NAMALWA (cell line): Measurements from ENCODE around the gene STX3.
"Not testable (repeated sequence)": the region's sequence is repeated elsewhere in the genome, so short reads cannot be mapped to it uniquely, and the experiment has no call there.

ENCODE experiments used
- DNase-seq: peaks from one replicate; pipeline ENCODE4 v3.0.0-alpha.2; 2015; ENCODE audit warnings: low spot score

The STX3 gene

DNA sequence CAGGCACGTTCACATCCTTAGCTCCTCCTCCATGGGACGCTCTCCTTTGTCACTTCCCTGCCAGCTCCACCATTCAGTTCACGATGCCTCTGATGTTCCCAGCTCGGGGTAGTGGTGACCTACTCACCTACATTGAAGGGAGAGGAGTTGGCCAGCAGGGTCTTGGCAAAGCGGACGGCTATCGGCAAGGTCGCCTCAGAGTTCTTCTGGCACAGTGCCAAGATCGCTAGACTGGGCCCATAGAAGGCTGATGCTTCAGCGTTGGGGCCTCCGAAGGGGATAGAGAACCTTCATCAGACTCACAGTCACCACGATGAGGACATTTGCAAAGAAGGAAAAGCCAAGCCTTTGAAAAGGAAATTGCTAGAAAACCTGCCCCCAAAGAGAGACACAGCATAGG, 87.1 kb downstream of the STX3 start:
- DNase-seq = no peak

DNA sequence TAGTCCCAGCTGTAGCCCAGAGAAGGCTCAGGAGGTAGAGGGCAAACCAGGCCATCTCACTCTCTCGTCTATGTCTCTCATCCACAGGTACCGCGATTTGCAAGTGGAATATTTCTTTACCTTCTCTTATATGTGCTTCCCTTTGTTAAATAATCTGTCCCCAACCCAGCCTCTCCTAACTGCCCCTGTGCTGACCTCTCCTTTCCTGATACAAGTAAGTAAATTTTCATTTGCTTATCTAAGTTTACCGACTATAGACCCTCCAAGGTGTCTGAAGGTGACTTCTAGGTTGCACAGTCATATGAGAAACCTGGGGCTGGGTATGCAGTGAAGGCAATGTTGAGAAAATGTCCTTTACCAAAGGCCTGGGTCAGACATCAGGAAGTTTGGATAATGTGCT, 90.2 kb downstream of the STX3 start, which contains the start of gene CBLIF:
TSS of gene CBLIF (minus strand) at position 101 of the 400 bp plus-strand sequence. CDS start at position 55, 46 bp downstream.
- DNase-seq = no peak

DNA sequence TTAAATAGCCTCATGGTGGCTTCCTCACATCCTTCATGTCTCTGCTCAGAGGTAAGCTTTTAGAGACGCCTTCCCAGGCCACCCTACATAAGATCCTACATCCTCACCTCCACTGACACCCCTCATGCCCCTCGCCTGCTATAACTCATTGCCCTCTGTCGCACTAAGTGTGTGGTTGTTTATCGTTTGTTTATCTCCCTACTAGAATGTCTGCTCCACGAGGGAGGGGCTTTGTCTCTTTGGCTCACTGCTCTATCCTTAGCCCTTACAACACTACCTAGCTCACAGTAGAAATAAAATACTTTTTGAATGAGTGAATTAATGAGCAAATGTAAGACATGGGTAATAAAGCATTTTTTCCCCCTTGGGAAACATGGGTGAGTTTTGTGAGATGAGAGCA, 91.4 kb downstream of the STX3 start:
- DNase-seq = no peak

DNA sequence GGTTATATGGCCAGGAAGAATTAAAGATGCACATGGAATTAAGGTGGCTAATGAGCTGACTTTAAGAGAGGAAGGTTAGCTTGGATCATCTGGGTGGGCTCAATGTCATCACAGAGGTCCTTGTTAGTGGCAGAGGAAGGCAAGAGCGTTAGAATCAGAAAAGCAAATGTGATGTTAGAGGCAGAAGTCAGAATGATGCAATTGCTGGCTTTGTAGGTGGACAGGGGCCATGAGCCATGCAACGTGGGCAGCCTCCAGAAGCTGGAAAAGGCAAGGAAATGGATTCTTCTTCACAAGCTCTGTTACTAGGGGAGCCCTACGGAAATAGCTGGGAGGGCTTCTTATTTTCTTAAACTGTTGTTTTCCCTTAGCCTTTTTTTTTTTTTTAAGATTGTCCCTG, 92.5 kb downstream of the STX3 start:
- no peak for DNase-seq

DNA sequence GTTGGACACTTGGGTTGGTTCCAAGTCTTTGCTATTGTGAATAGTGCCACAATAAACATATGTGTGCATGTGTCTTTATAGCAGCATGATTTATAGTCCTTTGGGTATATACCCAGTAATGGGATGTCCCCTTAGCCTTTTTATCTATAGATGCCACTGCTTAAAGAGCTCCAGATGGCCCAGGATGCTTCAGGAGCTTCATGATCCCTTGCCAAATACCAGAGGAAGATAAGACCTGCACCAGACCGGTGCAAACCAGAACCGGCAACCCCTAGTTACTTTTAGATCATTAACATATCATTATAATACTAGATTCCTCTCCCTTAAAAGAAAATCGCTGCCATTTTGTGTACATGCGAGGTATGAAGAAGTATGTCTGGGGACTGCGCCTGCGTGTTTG, 93.3 kb downstream of the STX3 start:
- DNase-seq = not testable (repeated sequence)

DNA sequence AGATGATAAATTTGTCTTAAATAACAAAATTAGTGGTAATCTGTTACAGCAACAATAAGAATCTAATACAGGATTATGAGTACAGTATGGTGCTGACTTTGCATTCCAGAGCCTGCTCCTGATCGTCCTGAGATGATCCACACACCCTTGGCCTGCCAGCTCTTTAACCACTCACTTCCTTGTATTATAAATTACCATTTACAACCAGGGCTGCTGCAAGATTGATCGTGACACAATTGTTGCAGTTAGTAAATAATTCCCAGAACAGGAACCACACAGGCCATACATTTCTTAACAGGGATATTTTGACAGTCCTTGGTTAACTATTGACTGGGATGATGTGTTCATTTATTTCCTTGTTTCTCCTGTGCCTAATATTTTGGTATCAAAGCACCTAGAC, 94.0 kb downstream of the STX3 start:
- DNase-seq = no peak

DNA sequence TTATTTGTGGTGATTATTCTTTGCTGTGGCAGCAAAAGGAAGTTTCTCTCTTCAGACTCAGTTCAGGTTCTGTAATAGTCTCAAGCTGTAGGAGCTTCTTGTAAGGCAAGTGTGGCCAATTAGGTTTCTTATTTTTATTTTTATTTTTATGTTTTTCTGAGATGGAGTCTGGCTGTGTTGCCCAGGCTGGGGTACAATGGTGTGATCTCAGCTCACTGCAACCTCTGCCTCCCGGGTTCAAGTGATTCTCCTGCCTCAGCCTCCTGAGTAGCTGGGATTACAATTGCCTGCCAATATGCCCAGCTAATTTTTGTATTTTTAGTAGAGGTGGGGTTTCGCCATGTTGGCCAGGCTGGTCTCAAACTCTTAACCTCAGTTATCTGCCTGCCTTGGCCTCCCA, 94.4 kb downstream of the STX3 start:
- DNase-seq = not testable (repeated sequence)

DNA sequence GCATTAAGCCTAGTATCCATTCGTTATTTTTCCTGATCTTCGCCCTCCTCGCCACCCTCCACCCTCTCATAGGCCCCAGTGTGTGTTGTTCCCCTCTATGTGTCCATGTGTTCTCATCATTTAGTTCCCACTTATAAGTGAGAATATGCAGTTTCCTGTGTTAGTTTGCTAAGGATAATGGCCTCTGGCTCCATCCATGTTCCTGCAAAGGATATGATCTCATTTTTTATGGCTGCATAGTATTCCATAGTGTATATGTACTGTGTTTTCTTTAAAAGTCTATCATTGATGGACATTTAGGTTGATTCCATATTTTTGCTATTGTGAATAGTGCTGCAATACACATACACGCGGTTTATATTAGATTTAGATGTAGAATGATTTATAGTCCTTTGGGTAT, 96.2 kb downstream of the STX3 start:
- not testable (repeated sequence) for DNase-seq

DNA sequence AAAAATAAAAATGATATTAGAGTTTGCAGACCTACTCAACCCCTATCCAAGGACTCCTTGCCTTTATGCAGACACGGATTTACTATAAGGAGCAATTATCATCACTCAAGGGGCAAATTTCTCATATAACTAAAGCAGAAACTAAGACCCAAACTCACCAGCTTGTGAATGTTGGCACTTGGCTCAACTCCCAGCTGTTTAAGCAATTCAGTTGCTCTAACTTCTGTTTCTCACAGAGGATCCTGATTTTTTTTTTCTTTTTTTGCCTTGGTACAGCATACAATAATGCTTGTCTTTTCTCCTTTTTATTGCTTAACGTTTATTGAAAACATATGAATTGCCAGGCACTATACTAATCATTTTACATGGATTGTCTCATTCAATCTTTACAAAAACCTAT, 99.7 kb downstream of the STX3 start:
- DNase-seq = no peak
